A673 (cell line): ENCODE measurements around the gene DTL. TPM values are rescaled to one million over a fixed set of nuclear protein-coding genes. Genes with fewer than 3 reads are reported as not detected.

ENCODE experiments used
- BruUV-seq: library from RNA; stranded (reverse); fragments of 400-500 nt; replicated peaks from 2 replicates; lab custom pipeline; 2021; lab: Mats Ljungman, UMichigan
- CTCF ChIA-PET: fragments of 300-600 bp; sonication (Branson Sonifier 250); formaldehyde crosslinking; loops from one replicate; lab custom pipeline; 2022; ENCODE audit warnings: antibody characterized with exemption; lab: Charles Lee
- POLR2A ChIA-PET: fragments of 300-600 bp; sonication (Branson Sonifier 250); formaldehyde crosslinking; loops from one replicate; lab custom pipeline; 2022; ENCODE audit warnings: antibody characterized with exemption; ENCODE audit not compliant: low non-redundant PET; lab: Charles Lee
- DNase-seq: peaks from one replicate; pipeline ENCODE4 v3.0.0-alpha.2; 2015; ENCODE audit warnings: low spot score
- H3K27ac ChIP-seq: fragments of 200-600 bp; sonication (generic); 2 replicates; pipeline ENCODE4 v1.5.1; 2016; ENCODE audit warnings: mixed run types, low read depth, mild to moderate bottlenecking, mixed read lengths, antibody characterized with exemption, low read length; ENCODE audit not compliant: poor library complexity, severe bottlenecking
- H3K27me3 ChIP-seq: fragments of 200-600 bp; sonication (generic); replicated peaks from 2 replicates; pipeline ENCODE4 v1.6.1; 2017; ENCODE audit warnings: mixed run types, low read depth, mild to moderate bottlenecking, mixed read lengths, antibody characterized with exemption, low read length; ENCODE audit not compliant: insufficient read depth, poor library complexity
- H3K36me3 ChIP-seq: fragments of 200-600 bp; sonication (generic); 2 replicates; pipeline ENCODE4 v1.6.1; 2016; ENCODE audit warnings: mixed run types, mild to moderate bottlenecking, mixed read lengths, antibody characterized with exemption, low read length; ENCODE audit not compliant: insufficient read depth, poor library complexity, severe bottlenecking
- H3K4me1 ChIP-seq: fragments of 200-600 bp; sonication (generic); 2 replicates; pipeline ENCODE4 v1.6.1; 2017; ENCODE audit warnings: mixed run types, mild to moderate bottlenecking, mixed read lengths, antibody characterized with exemption, low read length; ENCODE audit not compliant: insufficient read depth, poor library complexity, severe bottlenecking
- H3K4me3 ChIP-seq: fragments of 200-600 bp; sonication (generic); 2 replicates; pipeline ENCODE4 v1.5.1; 2016; ENCODE audit warnings: low read depth, mixed run types, mild to moderate bottlenecking, mixed read lengths, low read length; ENCODE audit not compliant: poor library complexity, severe bottlenecking
- H3K9me3 ChIP-seq: fragments of 200-600 bp; sonication (generic); 2 replicates; pipeline ENCODE4 v1.6.1; 2016; ENCODE audit warnings: mixed run types, low read depth, mild to moderate bottlenecking, mixed read lengths, antibody characterized with exemption, low read length; ENCODE audit not compliant: poor library complexity, severe bottlenecking
- EZH2 ChIP-seq: fragments of 200-600 bp; sonication (generic); IDR thresholded peaks from 2 replicates; pipeline ENCODE4 v1.6.1; 2017; ENCODE audit warnings: borderline replicate concordance, low read depth, mild to moderate bottlenecking, mixed read lengths, antibody characterized with exemption, low read length; ENCODE audit not compliant: poor library complexity, severe bottlenecking
- intact Hi-C: fragments of 100-400 bp; cut with micrococcal nuclease; formaldehyde crosslinking; loops from one replicate; pipeline ENCODE4 v1.10.0; 2022; ENCODE audit not compliant: unreplicated experiment
- total RNA-seq: library from RNA; stranded (reverse); gene quantifications from 2 replicates; pipeline ENCODE4 v1.2.3, GENCODE V29; 2021
- TF ChIP-seq, protein P1 (sequence below): fragments of 300-800, 200-600 bp; sonication (generic); conservative IDR thresholded peaks from 2 replicates; pipeline ENCODE4 v1.5.1; 2017; ENCODE audit warnings: low read depth, mild to moderate bottlenecking, antibody characterized with exemption, low read length, moderate library complexity, mixed read lengths

Gene DTL
- total RNA-seq, 1 experiment from 2014 or later: 84.3 TPM

DNA sequence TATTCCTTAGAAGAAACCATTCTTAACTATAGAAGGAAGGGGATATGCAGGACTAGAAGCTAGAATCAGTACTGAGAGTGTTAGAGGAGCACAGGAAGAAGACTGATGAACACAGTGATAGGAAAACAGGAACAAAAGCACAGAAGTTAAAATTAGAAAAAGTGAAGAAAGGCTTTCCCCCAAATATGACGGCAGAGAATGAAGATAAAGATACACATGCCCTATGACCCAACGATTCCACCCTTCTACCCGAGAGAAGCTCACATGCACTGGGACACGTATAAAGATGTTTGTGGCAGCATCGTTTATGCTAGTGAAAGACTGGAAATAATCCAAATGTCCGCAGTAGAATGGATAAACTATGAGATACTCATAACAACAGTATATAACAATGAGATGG, 74.2 kb downstream of the DTL start:
- ChIA-PET POLR2A (no interaction called here), CTCF (no interaction called here)
- H3K4me1 ChIP-seq: peaks cover 19% of the 10 kb centered on the region
- no peak overlapping the region for H3K27ac ChIP-seq
- H3K27me3 ChIP-seq: no peaks in the 10 kb centered on the region
- no peak for TF ChIP-seq EZH2
- TF ChIP-seq, protein P1, sequence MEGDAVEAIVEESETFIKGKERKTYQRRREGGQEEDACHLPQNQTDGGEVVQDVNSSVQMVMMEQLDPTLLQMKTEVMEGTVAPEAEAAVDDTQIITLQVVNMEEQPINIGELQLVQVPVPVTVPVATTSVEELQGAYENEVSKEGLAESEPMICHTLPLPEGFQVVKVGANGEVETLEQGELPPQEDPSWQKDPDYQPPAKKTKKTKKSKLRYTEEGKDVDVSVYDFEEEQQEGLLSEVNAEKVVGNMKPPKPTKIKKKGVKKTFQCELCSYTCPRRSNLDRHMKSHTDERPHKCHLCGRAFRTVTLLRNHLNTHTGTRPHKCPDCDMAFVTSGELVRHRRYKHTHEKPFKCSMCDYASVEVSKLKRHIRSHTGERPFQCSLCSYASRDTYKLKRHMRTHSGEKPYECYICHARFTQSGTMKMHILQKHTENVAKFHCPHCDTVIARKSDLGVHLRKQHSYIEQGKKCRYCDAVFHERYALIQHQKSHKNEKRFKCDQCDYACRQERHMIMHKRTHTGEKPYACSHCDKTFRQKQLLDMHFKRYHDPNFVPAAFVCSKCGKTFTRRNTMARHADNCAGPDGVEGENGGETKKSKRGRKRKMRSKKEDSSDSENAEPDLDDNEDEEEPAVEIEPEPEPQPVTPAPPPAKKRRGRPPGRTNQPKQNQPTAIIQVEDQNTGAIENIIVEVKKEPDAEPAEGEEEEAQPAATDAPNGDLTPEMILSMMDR: no peak
- H3K9me3 ChIP-seq: no peaks in the 10 kb centered on the region
- no peak for DNase-seq
- no TSS peak for BruUV-seq
- H3K4me3 ChIP-seq: no peak overlapping the region
- intact Hi-C loops: no loop called here
- no peaks in the 10 kb centered on the region for H3K36me3 ChIP-seq

DNA sequence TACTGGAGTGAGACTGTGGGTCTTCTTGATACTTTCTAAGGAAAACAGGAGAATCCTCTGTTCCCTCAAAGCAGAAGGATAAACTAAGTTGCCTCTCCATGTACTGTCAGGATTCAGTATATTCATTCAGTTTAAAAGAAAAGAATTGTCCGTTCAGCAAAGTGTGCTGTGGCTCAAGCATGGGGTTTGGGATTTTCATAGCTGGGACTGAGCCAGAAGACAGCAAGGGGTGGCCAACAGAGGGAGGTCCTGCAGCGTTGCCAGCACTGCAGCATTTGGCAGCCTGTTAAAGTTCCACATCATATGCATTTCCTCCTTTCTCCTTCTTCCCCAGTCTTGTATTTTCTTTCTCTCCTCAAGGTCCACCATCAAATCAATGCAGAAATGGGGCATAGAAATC, 75.1 kb downstream of the DTL start:
- POLR2A ChIA-PET: no interaction called here
- CTCF ChIA-PET: no interaction called here
- Histone ChIP-seq H3K4me3 (no peak overlapping the region), H3K36me3 (no peaks in the 10 kb centered on the region), H3K27ac (peak overlapping the region; percentile 10), H3K9me3 (no peaks in the 10 kb centered on the region), H3K4me1 (peaks cover 19% of the 10 kb centered on the region), H3K27me3 (no peaks in the 10 kb centered on the region)
- TF ChIP-seq, protein P1: 0 out of 2 replicates have a peak, but pooled peaks have one; percentile 26
- no peak for TF ChIP-seq EZH2
- intact Hi-C loops: no loop called here
- DNase-seq: peak; percentile 66
- BruUV-seq: no TSS peak

GRCh38 chr1:212111536-212111935, 76.0 kb downstream of the DTL start:
- BruUV-seq: no TSS peak
- ChIA-PET CTCF (no interaction called here), POLR2A (no interaction called here)
- Histone ChIP-seq H3K9me3 (no peaks in the 10 kb centered on the region), H3K27ac (no peak overlapping the region), H3K36me3 (no peaks in the 10 kb centered on the region), H3K27me3 (no peaks in the 10 kb centered on the region), H3K4me3 (no peak overlapping the region), H3K4me1 (peaks cover 15% of the 10 kb centered on the region)
- DNase-seq: no peak
- TF ChIP-seq, protein P1: no peak
- TF ChIP-seq EZH2: no peak
- intact Hi-C loops: no loop called here
